Osteoblast (primary cell): ENCODE results near the gene THAP7. TPM values are rescaled to one million over a fixed set of nuclear protein-coding genes. Genes with fewer than 3 reads are reported as not detected.
"Not testable (repeated sequence)": the region's sequence is repeated elsewhere in the genome, so short reads cannot be mapped to it uniquely, and the experiment has no call there.

ENCODE experiments used
- DNase-seq: peaks from one replicate; pipeline ENCODE4 v3.0.0; 2011; ENCODE audit warnings: low spot score, mixed read lengths; ENCODE audit not compliant: insufficient read length; ENCODE audit errors: missing footprints
- H2AFZ ChIP-seq: 2 replicates; pipeline ENCODE4 v1.6.0; 2011; ENCODE audit warnings: mild to moderate bottlenecking, low read length
- H3K27ac ChIP-seq: 2 replicates; pipeline ENCODE4 v1.5.1; 2011; ENCODE audit warnings: mild to moderate bottlenecking, low read depth, low read length, moderate library complexity
- H3K27me3 ChIP-seq: 2 replicates; pipeline ENCODE4 v1.6.0; 2012; ENCODE audit warnings: mild to moderate bottlenecking, control low read depth, inconsistent platforms, low read length, moderate library complexity; ENCODE audit not compliant: insufficient read depth
- H3K36me3 ChIP-seq: 2 replicates; pipeline ENCODE4 v1.5.1; 2011; ENCODE audit warnings: mild to moderate bottlenecking, low read length, control low read depth, moderate library complexity; ENCODE audit not compliant: insufficient read depth
- H3K4me1 ChIP-seq: 2 replicates; pipeline ENCODE4 v1.5.1; 2011; ENCODE audit warnings: mild to moderate bottlenecking, low read length, control low read depth, moderate library complexity; ENCODE audit not compliant: insufficient read depth
- H3K4me2 ChIP-seq: 2 replicates; pipeline ENCODE4 v1.6.0; 2011; ENCODE audit warnings: mild to moderate bottlenecking, low read length; ENCODE audit not compliant: insufficient read depth
- H3K4me3 ChIP-seq: fragments of 200-600 bp; sonication (generic); 3 replicates; pipeline ENCODE4 v1.5.1; 2012; ENCODE audit warnings: mild to moderate bottlenecking, low read length, inconsistent platforms; ENCODE audit not compliant: insufficient read depth
- H3K79me2 ChIP-seq: 2 replicates; pipeline ENCODE4 v1.6.0; 2012; ENCODE audit warnings: mild to moderate bottlenecking, low read length, control low read depth, inconsistent platforms; ENCODE audit not compliant: insufficient read depth
- H3K9me3 ChIP-seq: 2 replicates; pipeline ENCODE4 v1.5.1; 2011; ENCODE audit warnings: low read depth, low read length, control low read depth
- H4K20me1 ChIP-seq: 2 replicates; pipeline ENCODE4 v1.6.0; 2012; ENCODE audit warnings: mild to moderate bottlenecking, low read length, control low read depth; ENCODE audit not compliant: insufficient read depth
- total RNA-seq: library from RNA; depleted of rRNA; stranded (reverse); fragments of >200 nt; gene quantifications from 2 replicates; pipeline ENCODE4 v1.2.3, GENCODE V29; 2012
- TF ChIP-seq, protein P1 (sequence below): IDR thresholded peaks from 2 replicates; pipeline ENCODE4 v1.5.1; 2011; ENCODE audit warnings: mild to moderate bottlenecking, low read depth, low read length, moderate library complexity; ENCODE audit errors: extremely low read depth

The THAP7 gene, protein sequence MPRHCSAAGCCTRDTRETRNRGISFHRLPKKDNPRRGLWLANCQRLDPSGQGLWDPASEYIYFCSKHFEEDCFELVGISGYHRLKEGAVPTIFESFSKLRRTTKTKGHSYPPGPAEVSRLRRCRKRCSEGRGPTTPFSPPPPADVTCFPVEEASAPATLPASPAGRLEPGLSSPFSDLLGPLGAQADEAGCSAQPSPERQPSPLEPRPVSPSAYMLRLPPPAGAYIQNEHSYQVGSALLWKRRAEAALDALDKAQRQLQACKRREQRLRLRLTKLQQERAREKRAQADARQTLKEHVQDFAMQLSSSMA
- 23.9 and 24.2 TPM in 2 replicates for total RNA-seq

DNA sequence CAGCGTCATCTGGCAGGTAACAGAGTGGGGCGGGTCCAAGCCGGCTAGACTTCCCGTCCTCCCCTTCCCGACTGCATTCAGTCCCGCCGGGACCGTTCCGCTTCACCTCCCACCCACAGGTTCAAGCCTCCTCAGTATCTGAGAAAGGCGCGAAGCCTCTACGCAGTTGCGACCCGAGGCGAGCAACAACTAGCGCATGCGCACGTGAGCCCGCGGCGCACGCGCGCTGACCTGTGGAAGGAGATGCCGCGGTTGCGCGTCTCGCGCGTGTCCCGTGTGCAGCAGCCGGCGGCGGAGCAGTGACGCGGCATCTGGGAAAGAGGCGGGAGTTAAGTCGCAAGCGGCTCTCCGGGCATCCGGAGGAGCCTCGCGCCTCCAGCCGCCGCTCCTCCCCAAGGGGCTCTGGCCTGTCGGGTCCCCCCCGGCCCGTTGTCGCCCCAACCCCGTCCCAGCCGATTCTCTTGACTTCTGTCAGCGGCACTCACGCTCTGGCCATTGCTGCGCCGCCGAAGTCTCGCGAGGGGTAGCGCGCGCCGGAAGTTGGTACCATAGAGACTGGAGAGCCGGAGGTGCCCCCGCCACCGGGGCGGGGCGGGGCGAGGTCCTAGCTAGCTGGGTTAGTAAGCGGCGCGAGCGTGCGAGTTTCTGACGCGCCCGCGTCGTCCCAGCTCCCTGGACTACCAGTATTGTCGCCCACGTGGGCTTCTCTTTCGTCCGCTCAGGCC lies at the start of gene THAP7:
THAP7 (minus strand) TSS at position 518 of the 725 bp plus-strand sequence; CDS start at position 311, 207 bp downstream.
- Histone ChIP-seq H3K27ac (peak within 1 kb of the TSS; percentile 98), H3K79me2 (peaks cover 31% of the 10 kb centered on the region), H3K4me3 (peak within 1 kb of the TSS; percentile 82), H4K20me1 (peaks cover 11% of the 10 kb centered on the region), H3K27me3 (no peaks in the 10 kb centered on the region), H3K4me2 (peak within 1 kb of the TSS; percentile 98), H3K9me3 (no peaks in the 10 kb centered on the region), H3K4me1 (peaks cover 26% of the 10 kb centered on the region), H2AFZ (peak within 1 kb of the TSS; percentile 85), H3K36me3 (peaks cover 32% of the 10 kb centered on the region)
- peak; percentile 99 for DNase-seq
- TF ChIP-seq, protein P1, sequence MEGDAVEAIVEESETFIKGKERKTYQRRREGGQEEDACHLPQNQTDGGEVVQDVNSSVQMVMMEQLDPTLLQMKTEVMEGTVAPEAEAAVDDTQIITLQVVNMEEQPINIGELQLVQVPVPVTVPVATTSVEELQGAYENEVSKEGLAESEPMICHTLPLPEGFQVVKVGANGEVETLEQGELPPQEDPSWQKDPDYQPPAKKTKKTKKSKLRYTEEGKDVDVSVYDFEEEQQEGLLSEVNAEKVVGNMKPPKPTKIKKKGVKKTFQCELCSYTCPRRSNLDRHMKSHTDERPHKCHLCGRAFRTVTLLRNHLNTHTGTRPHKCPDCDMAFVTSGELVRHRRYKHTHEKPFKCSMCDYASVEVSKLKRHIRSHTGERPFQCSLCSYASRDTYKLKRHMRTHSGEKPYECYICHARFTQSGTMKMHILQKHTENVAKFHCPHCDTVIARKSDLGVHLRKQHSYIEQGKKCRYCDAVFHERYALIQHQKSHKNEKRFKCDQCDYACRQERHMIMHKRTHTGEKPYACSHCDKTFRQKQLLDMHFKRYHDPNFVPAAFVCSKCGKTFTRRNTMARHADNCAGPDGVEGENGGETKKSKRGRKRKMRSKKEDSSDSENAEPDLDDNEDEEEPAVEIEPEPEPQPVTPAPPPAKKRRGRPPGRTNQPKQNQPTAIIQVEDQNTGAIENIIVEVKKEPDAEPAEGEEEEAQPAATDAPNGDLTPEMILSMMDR: no peak

DNA sequence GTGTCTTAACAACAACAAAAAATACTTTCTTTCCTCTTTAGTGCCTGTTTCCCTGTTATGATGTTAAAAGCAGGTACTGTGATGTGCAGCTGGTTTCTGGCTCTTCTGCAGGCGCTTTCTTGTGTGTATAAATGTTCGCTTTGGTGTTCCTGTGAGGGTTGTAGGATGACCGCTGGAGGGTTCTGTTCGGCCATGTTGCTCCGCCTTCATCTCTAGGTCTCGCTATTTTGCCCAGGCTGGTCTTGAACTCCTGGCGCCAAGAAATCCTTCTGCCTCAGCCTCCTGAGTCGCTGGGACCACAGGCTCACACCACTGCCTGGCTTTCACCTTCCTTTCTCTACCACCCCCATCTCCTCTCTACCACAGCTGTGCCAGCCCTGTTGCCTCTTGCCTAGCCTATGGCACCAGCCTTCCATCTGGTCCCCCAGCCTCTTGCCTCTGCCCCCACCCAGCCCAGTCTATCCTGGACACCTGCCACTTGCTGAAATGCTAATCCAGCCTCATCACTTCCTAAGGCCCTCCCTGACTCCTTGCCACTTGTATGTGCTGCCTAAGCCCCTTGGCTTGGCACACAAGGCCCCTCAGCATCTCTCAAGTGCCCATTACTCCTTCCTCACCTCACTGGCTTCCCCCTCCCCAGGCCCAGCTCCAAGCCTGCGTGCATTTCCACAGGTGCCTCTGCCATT lies 49.4 kb upstream of the THAP7 start:
- Histone ChIP-seq H3K4me1 (peaks cover under 1% of the 10 kb centered on the region), H2AFZ (no peak overlapping the region), H3K4me3 (no peak overlapping the region), H3K27ac (no peak overlapping the region), H3K79me2 (no peaks in the 10 kb centered on the region), H3K9me3 (no peaks in the 10 kb centered on the region), H3K4me2 (no peak overlapping the region), H3K36me3 (no peaks in the 10 kb centered on the region), H4K20me1 (no peaks in the 10 kb centered on the region), H3K27me3 (peaks cover 7% of the 10 kb centered on the region)
- no peak for DNase-seq
- TF ChIP-seq, protein P1: no peak

DNA sequence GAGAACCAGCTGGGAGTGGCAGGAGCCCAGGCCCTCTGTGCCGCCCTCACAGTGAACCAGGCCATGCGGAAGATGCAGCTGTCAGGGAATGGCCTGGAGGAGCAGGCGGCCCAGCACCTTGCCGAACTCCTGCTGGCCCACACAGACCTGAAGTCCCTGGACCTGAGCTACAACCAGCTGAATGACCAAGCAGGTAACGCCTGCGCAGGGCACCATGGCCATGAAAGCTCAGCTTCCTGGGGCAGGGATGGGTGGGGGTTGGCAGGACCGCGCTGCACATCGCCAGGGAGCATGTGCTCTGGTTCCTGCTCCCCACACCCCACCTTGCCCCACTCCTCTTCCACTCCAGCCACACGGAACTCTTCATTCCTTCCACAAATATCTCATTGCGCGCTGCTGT lies 47.0 kb upstream of the THAP7 start:
- H2AFZ ChIP-seq, H4K20me1 ChIP-seq, H3K36me3 ChIP-seq, H3K79me2 ChIP-seq, DNase-seq, H3K4me3 ChIP-seq, H3K27me3 ChIP-seq, H3K4me2 ChIP-seq, H3K9me3 ChIP-seq, H3K27ac ChIP-seq: not testable (repeated sequence)
- peaks cover 20% of the 10 kb centered on the region for H3K4me1 ChIP-seq

DNA sequence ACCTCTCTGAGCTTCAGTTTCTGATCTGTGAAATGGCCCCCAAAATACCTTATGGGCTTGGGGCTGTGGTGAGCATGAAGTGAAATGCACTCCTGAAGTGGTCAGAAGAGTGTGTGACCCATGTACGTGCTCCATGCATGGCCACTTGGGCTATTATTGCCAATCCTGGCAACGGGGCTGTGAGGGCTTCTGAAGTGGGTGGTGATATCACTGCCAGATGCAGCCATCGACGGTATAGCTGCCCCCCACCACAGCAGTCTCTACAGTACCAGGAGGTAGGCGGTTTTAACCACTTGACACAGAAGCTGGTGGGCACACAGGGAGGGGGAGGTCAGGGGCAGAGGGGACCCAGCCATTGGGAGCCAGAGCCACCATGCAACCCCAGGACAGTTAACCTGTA lies 46.5 kb upstream of the THAP7 start:
- not testable (repeated sequence) for H3K36me3 ChIP-seq, H3K79me2 ChIP-seq

More for the DNA sequence above, 46.5 kb upstream of the THAP7 start:
- H3K9me3 ChIP-seq, H2AFZ ChIP-seq, H3K27me3 ChIP-seq, H4K20me1 ChIP-seq, H3K27ac ChIP-seq, H3K4me2 ChIP-seq, H3K4me3 ChIP-seq: not testable (repeated sequence)
- DNase-seq: peak; percentile 65
- peaks cover 25% of the 10 kb centered on the region for H3K4me1 ChIP-seq
